Keratinocyte (primary cell): ENCODE results near the gene ENG. TPM values are rescaled to one million over a fixed set of nuclear protein-coding genes. Genes with fewer than 3 reads are reported as not detected.

Experiments
- DNase-seq: peaks from one replicate; pipeline ENCODE4 v3.0.0-alpha.2; 2011; ENCODE audit warnings: low read depth, missing footprints, low spot score
- FAIRE-seq: peaks from 2 replicates; lab custom pipeline; 2011; peaks lifted over from hg19 to GRCh38; lab: Jason Lieb, UNC
- H2AFZ ChIP-seq: 2 replicates; pipeline ENCODE4 v1.6.0; 2012; ENCODE audit warnings: low read length, control low read depth, inconsistent platforms; ENCODE audit not compliant: control insufficient read depth
- H3K27ac ChIP-seq: 2 replicates; pipeline ENCODE4 v1.5.1; 2011; ENCODE audit warnings: low read length; ENCODE audit not compliant: control insufficient read depth, insufficient read depth
- H3K27me3 ChIP-seq: 3 replicates; pipeline ENCODE4 v1.6.0; 2011; ENCODE audit warnings: low read length; ENCODE audit not compliant: control insufficient read depth, insufficient read depth; ENCODE audit errors: extremely low read depth
- H3K36me3 ChIP-seq, 2 experiments: 2 replicates in 1 of 2; 3 replicates in 1 of 2; pipeline ENCODE4 v1.5.1; 2011; ENCODE audit warnings: low read length in 2 of 2, mild to moderate bottlenecking in 1 of 2; ENCODE audit not compliant: control insufficient read depth in 2 of 2, insufficient read depth in 2 of 2; ENCODE audit errors: extremely low read depth in 1 of 2
- H3K4me1 ChIP-seq: 3 replicates; pipeline ENCODE4 v1.5.1; 2011; ENCODE audit warnings: low read length; ENCODE audit not compliant: control insufficient read depth, insufficient read depth; ENCODE audit errors: extremely low read depth
- H3K4me2 ChIP-seq: 3 replicates; pipeline ENCODE4 v1.6.0; 2011; ENCODE audit warnings: low read depth, low read length; ENCODE audit not compliant: control insufficient read depth, insufficient read depth; ENCODE audit errors: extremely low read depth
- H3K4me3 ChIP-seq, 3 experiments: fragments of 200-600 bp in 1 of 3; sonication (generic) in 1 of 3; 2 replicates in 2 of 3; 3 replicates in 1 of 3; pipeline ENCODE4 v1.5.1; 2011 to 2016; ENCODE audit warnings: low read length in 3 of 3, mild to moderate bottlenecking in 3 of 3, control low read depth in 2 of 3, inconsistent platforms in 1 of 3, low read depth in 1 of 3, mixed read lengths in 1 of 3, mixed run types in 1 of 3, moderate library complexity in 1 of 3; ENCODE audit not compliant: control insufficient read depth in 2 of 3, insufficient read depth in 2 of 3; ENCODE audit errors: extremely low read depth in 1 of 3
- H3K79me2 ChIP-seq: 2 replicates; pipeline ENCODE4 v1.6.0; 2012; ENCODE audit warnings: low read length; ENCODE audit not compliant: control insufficient read depth, insufficient read depth
- H3K9ac ChIP-seq: 3 replicates; pipeline ENCODE4 v1.6.0; 2011; ENCODE audit warnings: low read length; ENCODE audit not compliant: control insufficient read depth, insufficient read depth; ENCODE audit errors: extremely low read depth
- H3K9me1 ChIP-seq: 3 replicates; pipeline ENCODE4 v1.6.0; 2011; ENCODE audit warnings: low read length; ENCODE audit not compliant: control insufficient read depth, insufficient read depth; ENCODE audit errors: extremely low read depth
- H3K9me3 ChIP-seq: 2 replicates; pipeline ENCODE4 v1.5.1; 2012; ENCODE audit warnings: low read depth, low read length; ENCODE audit not compliant: control insufficient read depth
- H4K20me1 ChIP-seq: 3 replicates; pipeline ENCODE4 v1.6.0; 2011; ENCODE audit warnings: low read length; ENCODE audit not compliant: control insufficient read depth, insufficient read depth; ENCODE audit errors: extremely low read depth
- EZH2 ChIP-seq: IDR thresholded peaks from one replicate; pipeline ENCODE4 v1.6.1; 2012; ENCODE audit warnings: inconsistent platforms, mild to moderate bottlenecking, low read length, moderate library complexity
- dilution Hi-C: fragments of 300-500 bp; cut with MboI; formaldehyde crosslinking; loops from one replicate; pipeline ENCODE4 v1.7.0; 2020; ENCODE audit warnings: low sequenced_read_pairs; ENCODE audit not compliant: extremely low pct_ligation_motif_present
- polyA plus RNA-seq, 5 experiments: library from polyadenylated mRNA; depleted of rRNA in 3 of 5; stranded (reverse) in 3 of 5; stranded (forward) in 1 of 5; unstranded in 1 of 5; fragments of >200 nt; gene quantifications; 1 replicate in 1 of 5; 2 replicates in 3 of 5; 3 replicates in 1 of 5; pipeline versions ENCODE4 v1.2.1 to v1.2.3, GENCODE V29; 2011 to 2012; ENCODE audit warnings: missing spikeins in 2 of 5, low read depth in 1 of 5, low replicate concordance in 1 of 5
- TF ChIP-seq, protein P1 (sequence below), 3 experiments: IDR thresholded peaks in 1 of 3; conservative IDR thresholded peaks in 1 of 3; optimal IDR thresholded peaks in 1 of 3; 2 replicates in 2 of 3; 3 replicates in 1 of 3; pipeline versions ENCODE3 to v1.5.1; 2011; ENCODE audit warnings: low read length in 3 of 3, mild to moderate bottlenecking in 3 of 3, moderate library complexity in 2 of 3, control low read depth in 1 of 3, inconsistent platforms in 1 of 3; ENCODE audit not compliant: insufficient read depth in 2 of 3; ENCODE audit errors: extremely low read depth in 1 of 3

The ENG gene
- polyA plus RNA-seq, 1 donor (not counting 4 experiments of a cell fraction or from before 2014, with no cell fraction given) = 0.22 TPM

GRCh38 chr9:127785933-127786772 is 68.3 kb downstream of the ENG start, which contains the start of gene CDK9:
Gene CDK9, plus strand, starts transcription at chr9:127786034. Its CDS starts 115 bp downstream, at chr9:127786149.
- H2AFZ ChIP-seq = peak within 1 kb of the TSS; percentile 75
- peaks cover 15% of the 10 kb centered on the region for H3K4me1 ChIP-seq
- peaks cover 47% of the 10 kb centered on the region for H3K79me2 ChIP-seq
- no peak for TF ChIP-seq EZH2
- TF ChIP-seq, protein P1, sequence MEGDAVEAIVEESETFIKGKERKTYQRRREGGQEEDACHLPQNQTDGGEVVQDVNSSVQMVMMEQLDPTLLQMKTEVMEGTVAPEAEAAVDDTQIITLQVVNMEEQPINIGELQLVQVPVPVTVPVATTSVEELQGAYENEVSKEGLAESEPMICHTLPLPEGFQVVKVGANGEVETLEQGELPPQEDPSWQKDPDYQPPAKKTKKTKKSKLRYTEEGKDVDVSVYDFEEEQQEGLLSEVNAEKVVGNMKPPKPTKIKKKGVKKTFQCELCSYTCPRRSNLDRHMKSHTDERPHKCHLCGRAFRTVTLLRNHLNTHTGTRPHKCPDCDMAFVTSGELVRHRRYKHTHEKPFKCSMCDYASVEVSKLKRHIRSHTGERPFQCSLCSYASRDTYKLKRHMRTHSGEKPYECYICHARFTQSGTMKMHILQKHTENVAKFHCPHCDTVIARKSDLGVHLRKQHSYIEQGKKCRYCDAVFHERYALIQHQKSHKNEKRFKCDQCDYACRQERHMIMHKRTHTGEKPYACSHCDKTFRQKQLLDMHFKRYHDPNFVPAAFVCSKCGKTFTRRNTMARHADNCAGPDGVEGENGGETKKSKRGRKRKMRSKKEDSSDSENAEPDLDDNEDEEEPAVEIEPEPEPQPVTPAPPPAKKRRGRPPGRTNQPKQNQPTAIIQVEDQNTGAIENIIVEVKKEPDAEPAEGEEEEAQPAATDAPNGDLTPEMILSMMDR (optimal IDR thresholded peaks at IDR 0.05 in 1 of 3, IDR thresholded peaks at IDR 0.05 in 1 of 3, conservative IDR thresholded peaks at IDR 0.05 in 1 of 3; ENCODE audit: extremely low read depth in 1 of 3, insufficient read depth in 2 of 3, low read length in 3 of 3) = peak in 1 of 3 experiments; percentile 30
- peak within 1 kb of the TSS; percentile 83 for H3K27ac ChIP-seq
- no peaks in the 10 kb centered on the region for H3K27me3 ChIP-seq
- dilution Hi-C loops = no loop called here
- H3K4me3 ChIP-seq = peak within 1 kb of the TSS; percentile 89 to 95 (median 95)
- H3K36me3 ChIP-seq = peaks cover 32 to 34% of the 10 kb centered on the region in 2 experiments
- peak within 1 kb of the TSS; percentile 80 for H3K4me2 ChIP-seq
- peaks cover 25% of the 10 kb centered on the region for H4K20me1 ChIP-seq
- peak within 1 kb of the TSS; percentile 88 for H3K9ac ChIP-seq
- DNase-seq = no peak
- no peaks in the 10 kb centered on the region for H3K9me3 ChIP-seq
- no peak for FAIRE-seq
- H3K9me1 ChIP-seq = no peaks in the 10 kb centered on the region

GRCh38 chr9:127785023-127785932 is 69.2 kb downstream of the ENG start:
- TF ChIP-seq, protein P1 (optimal IDR thresholded peaks at IDR 0.05 in 1 of 3, IDR thresholded peaks at IDR 0.05 in 1 of 3, conservative IDR thresholded peaks at IDR 0.05 in 1 of 3; ENCODE audit: extremely low read depth in 1 of 3, insufficient read depth in 2 of 3, low read length in 3 of 3) = peak; percentile 46 to 87 (median 86)
- no peak for TF ChIP-seq EZH2
- H3K4me2 ChIP-seq = peak overlapping the region; percentile 45
- peak overlapping the region; percentile 75 for H2AFZ ChIP-seq
- H3K79me2 ChIP-seq = peaks cover 42% of the 10 kb centered on the region
- H3K9ac ChIP-seq = peak overlapping the region; percentile 88
- peaks cover 15% of the 10 kb centered on the region for H3K4me1 ChIP-seq
- H3K4me3 ChIP-seq = peak overlapping the region; percentile 51 to 95 (median 95)
- H3K36me3 ChIP-seq = peaks cover 25 to 31% of the 10 kb centered on the region in 2 experiments
- H3K27ac ChIP-seq = peak overlapping the region; percentile 36
- FAIRE-seq (no peak), DNase-seq (no peak)
- H3K9me1 ChIP-seq = no peaks in the 10 kb centered on the region
- H3K9me3 ChIP-seq = no peaks in the 10 kb centered on the region
- dilution Hi-C loops = no loop called here
- H4K20me1 ChIP-seq = peaks cover 25% of the 10 kb centered on the region
- no peaks in the 10 kb centered on the region for H3K27me3 ChIP-seq
